Astrocyte (in vitro differentiated cells and primary cell): ENCODE data around the gene KIF21B. TPM values are rescaled to one million over a fixed set of nuclear protein-coding genes. Genes with fewer than 3 reads are reported as not detected.

ENCODE experiments used
- DNase-seq: peaks from one replicate; pipeline ENCODE4 v3.0.0-alpha.2; 2010; ENCODE audit warnings: low read depth
- FAIRE-seq: peaks from 2 replicates; lab custom pipeline; 2011; peaks lifted over from hg19 to GRCh38; lab: Jason Lieb, UNC
- H2AFZ ChIP-seq: 2 replicates; pipeline ENCODE4 v1.6.0; 2012; ENCODE audit warnings: low read depth, low read length, inconsistent platforms
- H3K27ac ChIP-seq: 2 replicates; pipeline ENCODE4 v1.5.1; 2011; ENCODE audit warnings: low read depth, low read length, inconsistent platforms
- H3K27me3 ChIP-seq: 2 replicates; pipeline ENCODE4 v1.6.0; 2011; ENCODE audit warnings: low read length, inconsistent platforms; ENCODE audit not compliant: insufficient read depth
- H3K36me3 ChIP-seq: 2 replicates; pipeline ENCODE4 v1.5.1; 2011; ENCODE audit warnings: low read length, inconsistent platforms; ENCODE audit not compliant: insufficient read depth
- H3K4me1 ChIP-seq: 2 replicates; pipeline ENCODE4 v1.5.1; 2011; ENCODE audit warnings: low read length, inconsistent platforms; ENCODE audit not compliant: insufficient read depth
- H3K4me2 ChIP-seq: 2 replicates; pipeline ENCODE4 v1.6.0; 2012; ENCODE audit warnings: low read length, inconsistent platforms
- H3K4me3 ChIP-seq: 2 replicates; pipeline ENCODE4 v1.5.1; 2011; ENCODE audit warnings: low read depth, mild to moderate bottlenecking, low read length, inconsistent platforms; ENCODE audit not compliant: insufficient read depth
- H3K79me2 ChIP-seq: 2 replicates; pipeline ENCODE4 v1.6.0; 2012; ENCODE audit warnings: mild to moderate bottlenecking, low read length, inconsistent platforms; ENCODE audit not compliant: insufficient read depth
- H3K9ac ChIP-seq: 2 replicates; pipeline ENCODE4 v1.6.0; 2012; ENCODE audit warnings: mild to moderate bottlenecking, low read length, inconsistent platforms
- H3K9me3 ChIP-seq: 2 replicates; pipeline ENCODE4 v1.5.1; 2012; ENCODE audit warnings: low read depth, mild to moderate bottlenecking, low read length, inconsistent platforms; ENCODE audit not compliant: insufficient read depth
- H4K20me1 ChIP-seq: 2 replicates; pipeline ENCODE4 v1.6.0; 2012; ENCODE audit warnings: low read length, inconsistent platforms; ENCODE audit not compliant: insufficient read depth
- H3K27ac Mint-ChIP-seq: one replicate; pipeline ENCODE4 v1.8.0; 2021; ENCODE audit warnings: mild to moderate bottlenecking, mixed read lengths; ENCODE audit not compliant: unreplicated experiment
- H3K27me3 Mint-ChIP-seq: one replicate; pipeline ENCODE4 v1.8.0; 2021; ENCODE audit warnings: low read depth, mixed read lengths; ENCODE audit not compliant: unreplicated experiment
- H3K36me3 Mint-ChIP-seq: one replicate; pipeline ENCODE4 v1.8.0; 2021; ENCODE audit warnings: low read depth, mixed read lengths; ENCODE audit not compliant: unreplicated experiment
- H3K4me1 Mint-ChIP-seq: one replicate; pipeline ENCODE4 v1.8.0; 2021; ENCODE audit warnings: low read depth, mixed read lengths; ENCODE audit not compliant: unreplicated experiment
- H3K4me3 Mint-ChIP-seq: one replicate; pipeline ENCODE4 v1.8.0; 2021; ENCODE audit warnings: mild to moderate bottlenecking, moderate library complexity, mixed read lengths; ENCODE audit not compliant: unreplicated experiment
- H3K9me3 Mint-ChIP-seq: one replicate; pipeline ENCODE4 v1.8.0; 2021; ENCODE audit warnings: mild to moderate bottlenecking, mixed read lengths; ENCODE audit not compliant: unreplicated experiment
- CTCF ChIP-seq: IDR thresholded peaks from 2 replicates; pipeline ENCODE4 v1.5.1; 2011; ENCODE audit warnings: low read depth, mild to moderate bottlenecking, inconsistent platforms, low read length, moderate library complexity; ENCODE audit not compliant: insufficient read depth
- EZH2 ChIP-seq: IDR thresholded peaks from 2 replicates; pipeline ENCODE4 v1.6.1; 2012; ENCODE audit warnings: mild to moderate bottlenecking, low read length, inconsistent platforms; ENCODE audit not compliant: insufficient read depth
- total RNA-seq: library from RNA; stranded (reverse); gene quantifications from 2 replicates; pipeline ENCODE4 v1.2.1, GENCODE V29; 2021

The KIF21B gene
- total RNA-seq, 1 donor from 2014 or later: 4.7 TPM

GRCh38 chr1:201015551-201016091 lies 7.9 kb downstream of the KIF21B start:
- Histone ChIP-seq H3K79me2 (no peaks in the 10 kb centered on the region), H4K20me1 (peaks cover 21% of the 10 kb centered on the region), H3K4me2 (peak overlapping the region; percentile 50), H2AFZ (no peak overlapping the region), H3K4me3 (no peak overlapping the region), H3K36me3 (no peaks in the 10 kb centered on the region), H3K9ac (no peak overlapping the region), H3K27me3 (no peaks in the 10 kb centered on the region), H3K27ac (no peak overlapping the region), H3K9me3 (no peaks in the 10 kb centered on the region), H3K4me1 (peaks cover 29% of the 10 kb centered on the region)
- Mint-ChIP-seq H3K4me3 (no peak overlapping the region), H3K4me1 (peaks cover 36% of the 10 kb centered on the region), H3K27ac (no peak overlapping the region), H3K36me3 (no peaks in the 10 kb centered on the region), H3K27me3 (peaks cover 11% of the 10 kb centered on the region), H3K9me3 (no peaks in the 10 kb centered on the region)
- FAIRE-seq (no peak), DNase-seq (no peak)
- no peak for TF ChIP-seq CTCF
- no peak for TF ChIP-seq EZH2

GRCh38 chr1:201014816-201015200 lies 8.7 kb downstream of the KIF21B start:
- Histone ChIP-seq H3K9ac (no peak overlapping the region), H3K27ac (no peak overlapping the region), H3K79me2 (no peaks in the 10 kb centered on the region), H2AFZ (no peak overlapping the region), H3K4me2 (peak overlapping the region; percentile 43), H4K20me1 (peaks cover 21% of the 10 kb centered on the region), H3K27me3 (no peaks in the 10 kb centered on the region), H3K4me3 (no peak overlapping the region), H3K4me1 (peaks cover 28% of the 10 kb centered on the region), H3K9me3 (no peaks in the 10 kb centered on the region), H3K36me3 (no peaks in the 10 kb centered on the region)
- TF ChIP-seq CTCF (no peak), EZH2 (no peak)
- Mint-ChIP-seq H3K36me3 (no peaks in the 10 kb centered on the region), H3K9me3 (no peaks in the 10 kb centered on the region), H3K27ac (no peak overlapping the region), H3K4me3 (no peak overlapping the region), H3K27me3 (peaks cover 14% of the 10 kb centered on the region), H3K4me1 (peaks cover 38% of the 10 kb centered on the region)
- DNase-seq (no peak), FAIRE-seq (no peak)

GRCh38 chr1:201013991-201014815 lies 9.3 kb downstream of the KIF21B start:
- Histone ChIP-seq H3K36me3 (no peaks in the 10 kb centered on the region), H3K9ac (no peak overlapping the region), H4K20me1 (peaks cover 21% of the 10 kb centered on the region), H2AFZ (peak overlapping the region; percentile 9), H3K27me3 (no peaks in the 10 kb centered on the region), H3K4me1 (peaks cover 25% of the 10 kb centered on the region), H3K9me3 (no peaks in the 10 kb centered on the region), H3K79me2 (no peaks in the 10 kb centered on the region), H3K4me2 (peak overlapping the region; percentile 43), H3K27ac (no peak overlapping the region), H3K4me3 (no peak overlapping the region)
- peaks cover 14% of the 10 kb centered on the region for H3K27me3 Mint-ChIP-seq
- peaks cover 31% of the 10 kb centered on the region for H3K4me1 Mint-ChIP-seq
- TF ChIP-seq EZH2: no peak
- TF ChIP-seq CTCF: no peak
- DNase-seq (no peak), FAIRE-seq (no peak)
- H3K36me3 Mint-ChIP-seq: no peaks in the 10 kb centered on the region
- no peaks in the 10 kb centered on the region for H3K9me3 Mint-ChIP-seq
- no peak overlapping the region for H3K4me3 Mint-ChIP-seq
- no peak overlapping the region for H3K27ac Mint-ChIP-seq
